ENCODE results near the gene STAT1. TPM values are rescaled to one million over a fixed set of nuclear protein-coding genes. Genes with fewer than 3 reads are reported as not detected.

The STAT1 gene
- total RNA-seq, 1 donor from 2014 or later: 53.2 TPM

DNA sequence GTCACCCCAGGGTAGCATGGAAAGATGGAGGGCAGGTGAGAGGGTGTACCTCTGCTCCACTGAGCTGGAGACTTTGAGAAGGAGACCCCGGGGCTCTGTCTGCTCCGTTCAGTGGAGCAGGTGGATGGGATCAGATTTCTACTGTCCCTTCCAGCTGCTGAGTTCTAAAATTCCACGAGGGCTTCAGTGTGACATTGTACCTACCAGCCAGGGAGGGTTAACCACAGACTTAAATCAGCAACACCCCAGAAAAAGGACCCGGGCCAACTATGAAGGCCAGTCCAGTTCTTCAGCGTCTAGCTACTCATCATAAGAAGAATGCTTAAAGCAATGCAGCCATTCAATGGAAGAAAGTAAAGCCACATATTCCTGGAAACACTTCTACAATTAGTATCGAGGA is 23.8 kb downstream of the STAT1 start:
- intact Hi-C loops (cut with DNase I): no loop called here
- no peak for DNase-seq (ENCODE audit: low spot score)

GRCh38 chr2:190988910-190989309 is 25.1 kb downstream of the STAT1 start:
- intact Hi-C loops (cut with DNase I): no loop called here
- no peak for DNase-seq (ENCODE audit: low spot score)

- intact Hi-C loops (cut with DNase I): no loop called here
- no peak for DNase-seq (ENCODE audit: low spot score)
Observed at GRCh38 chr2:190987938-190988337, 26.0 kb downstream of the STAT1 start.

GRCh38 chr2:190987116-190987515 is 26.9 kb downstream of the STAT1 start:
- no peak for DNase-seq (ENCODE audit: low spot score)
- intact Hi-C loops (cut with DNase I): no loop called here

DNA sequence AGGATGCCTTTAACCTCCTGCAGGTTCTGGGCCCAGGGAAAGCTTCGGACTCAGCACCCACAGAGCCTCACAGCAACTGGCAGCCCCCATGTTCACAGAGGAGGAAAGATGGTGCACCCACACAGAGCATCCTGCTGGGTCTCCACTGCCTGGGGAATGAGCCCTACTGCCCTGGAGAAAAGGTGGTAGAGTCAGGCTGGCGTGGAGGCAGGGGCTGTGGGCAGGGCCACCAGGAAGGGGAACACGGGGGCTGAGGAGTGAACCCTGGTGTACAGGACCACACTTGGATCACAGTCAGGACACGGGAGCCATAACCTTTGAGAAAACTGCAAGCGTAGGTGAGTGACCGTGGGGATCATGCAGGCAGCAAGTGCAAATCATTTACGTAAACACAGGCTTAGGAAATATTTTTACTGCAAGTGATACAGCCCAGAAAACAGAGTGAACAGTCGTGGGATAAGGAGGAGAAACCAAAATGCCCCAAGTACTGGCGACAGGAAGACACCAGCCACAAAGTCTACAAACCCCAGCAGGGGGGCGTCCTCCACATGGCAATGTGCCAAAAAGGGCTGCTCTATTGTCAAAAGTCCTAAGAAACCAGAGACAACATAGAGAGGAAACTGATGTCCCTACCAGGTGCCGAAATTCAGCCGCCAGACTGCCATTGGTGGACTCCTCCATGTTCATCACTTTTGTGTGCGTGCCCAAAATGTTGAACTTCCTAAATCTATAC is 27.6 kb downstream of the STAT1 start:
- intact Hi-C loops (cut with DNase I): no loop called here
- no peak for DNase-seq (ENCODE audit: low spot score)

DNA sequence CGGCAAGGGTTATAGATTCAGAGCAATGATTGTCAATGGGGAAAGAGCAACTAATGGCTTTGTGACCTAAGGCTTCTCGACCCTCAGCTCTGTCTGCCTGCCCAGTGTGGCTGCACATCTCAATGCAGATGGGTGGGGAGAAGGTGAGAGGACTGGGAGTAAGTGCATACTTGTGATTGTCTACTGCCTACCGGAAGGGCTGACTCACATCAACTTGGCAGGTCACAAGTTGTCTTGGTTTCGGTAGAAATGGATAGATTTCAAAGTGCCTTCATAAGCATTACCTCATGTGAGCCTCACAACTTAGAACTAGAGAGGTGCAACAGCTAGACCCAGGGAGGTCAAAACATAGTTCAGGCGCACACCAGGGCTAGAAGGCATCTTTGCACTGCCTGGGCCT is 29.4 kb downstream of the STAT1 start:
- intact Hi-C loops (cut with DNase I): loop anchor here (5.0 kb wide), 1 partner anchor 102 kb away; the partner anchor contains the start of gene GLS
- DNase-seq (ENCODE audit: low spot score): no peak

DNA sequence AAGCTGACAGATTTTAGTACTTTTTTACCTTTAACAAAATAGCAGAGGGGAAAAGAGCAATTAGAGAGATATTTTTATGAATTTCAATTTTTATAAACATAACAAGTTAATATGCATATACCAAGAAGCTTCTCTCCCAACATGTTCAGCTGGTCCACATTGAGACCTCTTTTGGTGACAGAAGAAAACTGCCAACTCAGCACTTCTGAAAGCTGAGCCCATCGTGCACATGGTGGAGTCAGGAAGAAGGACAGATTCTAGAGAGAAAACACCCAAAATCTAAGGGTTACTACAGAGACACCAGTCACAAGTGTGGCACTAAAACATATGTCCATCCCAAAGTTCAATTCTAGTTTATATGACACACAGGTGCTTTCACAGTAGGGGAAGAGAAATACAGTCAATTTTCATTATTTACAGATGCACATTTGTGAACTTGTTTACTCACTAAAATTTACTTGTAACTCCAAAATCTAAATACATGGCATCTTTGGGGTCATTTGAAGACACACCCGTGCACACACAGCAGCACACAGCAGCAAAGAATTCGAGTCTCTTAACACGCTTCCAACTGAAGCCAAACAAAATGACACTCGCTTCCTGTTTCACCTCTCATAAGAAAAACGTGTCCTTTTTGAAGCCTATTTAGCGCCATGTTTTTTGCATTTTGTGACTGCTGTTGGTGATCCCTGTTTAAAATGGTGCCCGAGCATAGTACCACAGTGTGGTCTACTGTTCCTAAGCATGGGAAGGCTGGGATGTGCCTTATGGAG is 31.5 kb downstream of the STAT1 start:
- intact Hi-C loops (cut with DNase I): loop anchor here (5.0 kb wide), 1 partner anchor 100 kb away; the partner anchor contains the start of gene GLS
- no peak for DNase-seq (ENCODE audit: low spot score)

GRCh38 chr2:190981733-190982132 is 32.2 kb downstream of the STAT1 start:
- intact Hi-C loops (cut with DNase I): loop anchor here (5.0 kb wide), 1 partner anchor 99 kb away; the partner anchor contains the start of gene GLS

GRCh38 chr2:190981333-190981732 is 32.6 kb downstream of the STAT1 start:
- no peak for DNase-seq (ENCODE audit: low spot score)
- intact Hi-C loops (cut with DNase I): loop anchor here (5.0 kb wide), 1 partner anchor 99 kb away; the partner anchor contains the start of gene GLS

More at GRCh38 chr2:190981733-190982132, 32.2 kb downstream of the STAT1 start:
- no peak for DNase-seq (ENCODE audit: low spot score)

DNA sequence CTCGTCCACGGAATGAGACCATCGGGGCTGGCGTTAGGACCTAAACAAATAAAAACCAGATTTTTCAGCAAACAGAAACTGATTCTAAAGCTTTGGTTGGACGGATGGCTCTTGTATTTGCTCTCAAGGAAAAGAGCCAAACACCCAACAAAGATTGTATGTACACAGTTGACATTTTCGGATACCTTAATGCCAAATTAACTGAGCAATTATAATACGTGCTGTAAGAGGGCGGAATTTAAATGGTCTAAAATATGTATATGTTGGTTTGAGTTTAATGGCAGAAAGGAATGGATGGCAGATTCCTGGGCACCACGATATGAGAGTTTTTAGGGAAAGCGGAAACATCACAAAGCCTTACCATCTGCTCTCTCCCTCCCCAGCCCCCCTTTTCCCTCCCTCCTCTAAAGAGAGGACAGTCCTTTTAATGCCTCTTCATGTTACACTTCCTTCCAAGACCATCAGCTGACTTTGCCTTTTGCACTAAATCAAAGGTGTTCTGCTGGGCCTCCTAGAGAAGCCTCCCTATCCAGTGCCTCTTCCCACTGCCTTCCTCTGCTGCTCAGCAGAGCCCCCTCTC is 33.3 kb downstream of the STAT1 start:
- intact Hi-C loops (cut with DNase I): loop anchor here (5.0 kb wide), 1 partner anchor 98 kb away; the partner anchor contains the start of gene GLS
- no peak for DNase-seq (ENCODE audit: low spot score)

DNA sequence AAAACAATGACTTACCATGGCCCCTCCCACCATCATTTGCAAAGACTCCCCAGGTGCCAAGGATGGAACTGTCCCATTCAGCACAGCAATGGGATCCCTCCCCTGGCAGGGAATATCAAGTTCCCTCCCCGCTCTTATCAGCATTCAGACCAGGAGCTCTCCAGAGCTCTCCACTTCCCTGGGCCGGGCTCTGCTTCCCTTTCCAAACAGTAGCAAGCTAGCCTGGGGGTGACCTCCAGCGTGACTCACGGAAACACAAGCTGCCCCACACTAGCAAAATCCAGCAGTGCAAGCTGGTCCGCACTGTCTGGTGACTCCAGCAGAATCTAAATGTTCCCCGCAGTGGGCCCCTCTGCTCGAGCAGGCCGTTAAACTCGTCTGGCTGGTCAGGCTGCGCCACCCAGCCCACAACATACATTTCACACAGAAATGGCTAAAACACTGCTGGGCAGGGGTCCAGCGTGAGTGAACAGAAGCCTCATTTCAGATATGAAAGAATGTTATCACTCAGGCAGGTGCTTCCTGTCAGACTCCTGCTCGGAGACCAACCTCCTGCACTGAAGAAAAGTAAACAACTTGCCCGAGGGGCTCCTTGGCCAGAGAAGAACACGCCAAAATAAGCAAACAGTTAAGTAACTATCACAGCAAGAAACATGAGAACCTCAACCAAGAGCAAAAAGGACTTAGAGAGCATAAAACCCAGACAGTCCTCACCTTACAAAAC is 33.9 kb downstream of the STAT1 start:
- DNase-seq (ENCODE audit: low spot score): peak; percentile 88
- intact Hi-C loops (cut with DNase I): loop anchor here (5.0 kb wide), 1 partner anchor 98 kb away; the partner anchor contains the start of gene GLS

GRCh38 chr2:190978389-190979053 is 35.5 kb downstream of the STAT1 start:
- intact Hi-C loops (cut with DNase I): no loop called here
- DNase-seq (ENCODE audit: low spot score): no peak

- DNase-seq (ENCODE audit: low spot score): no peak
- intact Hi-C loops (cut with DNase I): no loop called here
Observed at GRCh38 chr2:190977505-190977904, 36.5 kb downstream of the STAT1 start.

GRCh38 chr2:190976521-190976920 is 37.5 kb downstream of the STAT1 start:
- DNase-seq (ENCODE audit: low spot score): no peak
- intact Hi-C loops (cut with DNase I): no loop called here

- intact Hi-C loops (cut with DNase I): no loop called here
- no peak for DNase-seq (ENCODE audit: low spot score)
Observed at GRCh38 chr2:190974629-190975361, 39.2 kb downstream of the STAT1 start.

DNA sequence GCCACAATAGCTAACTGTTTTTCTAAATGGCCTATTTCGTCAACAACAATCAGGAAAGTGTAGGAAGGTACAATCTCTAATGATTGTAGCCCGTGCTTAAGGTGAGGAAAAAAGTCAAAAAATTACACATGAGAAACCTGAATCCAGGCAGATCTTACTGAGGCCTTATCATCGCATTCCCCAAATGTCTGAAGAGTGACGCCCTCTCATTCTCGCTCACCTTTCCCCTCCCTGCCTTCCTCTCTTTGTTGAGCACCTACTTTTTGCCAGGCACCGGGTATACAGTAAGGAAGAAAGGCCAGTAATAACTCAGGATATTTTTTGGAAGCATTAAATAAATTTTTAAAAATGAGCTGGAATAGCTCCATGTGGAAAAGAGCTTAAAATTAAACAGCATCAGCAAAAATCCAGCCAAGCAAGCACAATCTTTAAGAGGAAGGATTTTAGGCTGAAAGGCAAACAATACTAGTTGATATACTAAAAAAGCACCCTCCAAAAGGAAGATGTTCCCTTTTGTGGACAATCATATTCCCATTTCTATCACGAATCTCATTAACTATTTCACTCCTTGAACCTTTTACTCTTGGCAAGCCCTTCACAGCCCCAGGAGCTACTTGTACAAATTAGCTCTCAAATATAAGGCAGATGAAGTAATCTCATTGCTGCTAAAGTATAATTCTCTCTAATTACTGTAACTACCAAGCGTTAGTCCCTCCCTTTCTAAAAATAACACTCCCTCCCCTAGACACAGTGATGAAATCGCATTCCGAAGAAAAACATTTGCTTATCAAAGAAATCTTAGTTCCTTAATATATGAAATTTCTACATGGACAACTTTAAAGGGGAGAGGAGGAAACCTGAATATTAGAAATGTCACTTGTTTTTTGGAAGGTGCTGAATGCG is 40.0 kb downstream of the STAT1 start:
- DNase-seq (ENCODE audit: low spot score): no peak
- intact Hi-C loops (cut with DNase I): no loop called here

DNA sequence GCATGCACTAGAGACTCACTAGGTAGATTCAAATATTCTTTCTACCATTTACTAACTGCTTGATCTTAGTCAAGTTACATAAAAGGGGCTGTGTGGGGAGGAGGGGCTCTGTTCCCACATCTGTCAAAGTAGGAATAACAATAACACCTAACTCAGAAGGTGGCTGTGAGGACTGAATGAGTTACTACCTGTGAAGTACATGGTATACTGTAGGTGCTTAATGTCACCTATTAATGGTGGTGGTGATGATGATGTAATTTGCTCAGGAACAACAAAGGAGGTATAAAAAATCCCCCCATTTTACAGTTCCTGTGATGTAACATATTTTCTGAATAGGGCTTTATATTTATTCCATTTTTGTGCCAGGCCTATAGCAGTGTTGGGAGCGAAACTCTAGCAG is 40.7 kb downstream of the STAT1 start:
- no peak for DNase-seq (ENCODE audit: low spot score)
- intact Hi-C loops (cut with DNase I): no loop called here
